Esophagus muscularis mucosa (tissue), 4 donors: ENCODE measurements around the gene MAML3. TPM values are rescaled to one million over a fixed set of nuclear protein-coding genes. Genes with fewer than 3 reads are reported as not detected.

ENCODE experiments used
- DNase-seq: peaks from one replicate; pipeline ENCODE4 v3.0.0-alpha.2; 2017; ENCODE audit errors: extremely low spot score
- H3K27ac ChIP-seq, 4 donors: fragments of 200-600 bp; sonication (generic); replicated peaks in 1 of 4; 1 replicate in 3 of 4; 2 replicates in 1 of 4; pipeline ENCODE4 v1.5.1; 2016 to 2019; ENCODE audit warnings: mild to moderate bottlenecking in 1 of 4
- H3K27me3 ChIP-seq, 4 donors: fragments of 200-600 bp; sonication (generic); one replicate each; pipeline versions ENCODE4 v1.5.1 to v1.6.0; 2016 to 2019
- H3K36me3 ChIP-seq, 4 donors: fragments of 200-600 bp; sonication (generic); one replicate each; pipeline ENCODE4 v1.5.1; 2016 to 2019
- H3K4me1 ChIP-seq, 4 donors: fragments of 200-600 bp; sonication (generic); one replicate each; pipeline ENCODE4 v1.5.1; 2016 to 2019
- H3K4me3 ChIP-seq, 4 donors: fragments of 200-600 bp; sonication (generic); 1 replicate in 2 of 4; 2 replicates in 2 of 4; pipeline ENCODE4 v1.5.1; 2016 to 2019; ENCODE audit warnings: mild to moderate bottlenecking in 4 of 4, moderate library complexity in 1 of 4
- H3K9me3 ChIP-seq, 4 donors: fragments of 200-600 bp; sonication (generic); 1 replicate in 3 of 4; 2 replicates in 1 of 4; pipeline ENCODE4 v1.5.1; 2016 to 2019
- EP300 ChIP-seq: sonication (generic); formaldehyde crosslinking; IDR thresholded peaks from one replicate; pipeline ENCODE4 v1.6.1; 2017; ENCODE audit warnings: antibody characterized with exemption
- POLR2A ChIP-seq: fragments of 450-650 bp; IDR thresholded peaks from one replicate; pipeline ENCODE4 v1.6.1; 2017; ENCODE audit warnings: antibody characterized with exemption, moderate library complexity, mild to moderate bottlenecking, low read depth
- POLR2AphosphoS5 ChIP-seq, 2 donors: sonication (generic); formaldehyde crosslinking; IDR thresholded peaks; one replicate each; pipeline ENCODE4 v1.6.1; 2017; ENCODE audit warnings: antibody characterized with exemption in 2 of 2
- WGBS: methylation state at CpG from one replicate; pipeline ENCODE4 v1.1.5; 2018; 5-methylcytosine and 5-hydroxymethylcytosine counted together
- intact Hi-C: fragments of 100-400 bp; cut with DNase I; formaldehyde crosslinking; loops from one replicate; pipeline ENCODE4 v1.15.1; 2023
- total RNA-seq, 4 donors: library from RNA; depleted of rRNA; stranded (reverse); fragments of >200 nt; gene quantifications; one replicate each; pipeline versions ENCODE4 v1.1.0 to v1.2.1, GENCODE V29; 2016
- TF ChIP-seq, protein P1 (sequence below), 3 experiments: fragments of 200-600 bp in 2 of 3; fragments of 450-650 bp in 1 of 3; sonication (generic) in 2 of 3; IDR thresholded peaks; one replicate each; pipeline ENCODE4 v1.5.1; 2017 to 2019; ENCODE audit warnings: antibody characterized with exemption in 3 of 3, mild to moderate bottlenecking in 2 of 3, moderate library complexity in 1 of 3

MAML3 gene
- total RNA-seq, 4 donors from 2014 or later: 5.0 to 8.7 (median 7.1) TPM

DNA sequence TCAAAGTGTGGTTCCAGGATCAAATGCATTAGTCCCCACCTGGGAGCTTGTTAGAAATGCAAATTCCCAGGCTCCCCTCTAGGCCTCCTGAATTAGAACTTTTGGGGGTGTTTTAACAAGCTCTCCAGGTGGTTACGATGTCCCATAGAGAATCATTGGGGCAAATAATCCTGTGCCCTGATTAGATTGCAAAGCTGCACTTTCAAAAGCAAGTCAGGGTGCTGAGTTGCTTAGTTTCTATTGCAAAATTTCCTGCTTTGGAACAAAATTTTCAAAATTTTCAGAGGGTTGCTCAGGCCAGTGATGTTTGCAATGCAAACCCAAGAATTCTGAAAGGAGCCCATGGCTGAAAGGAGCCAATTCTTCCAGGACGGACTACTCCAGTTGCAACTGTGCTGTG is 417.3 kb downstream of the MAML3 start:
- H3K36me3 ChIP-seq: no peaks in the 10 kb centered on the region
- DNase-seq: no peak
- H3K27ac ChIP-seq: peak overlapping the region; percentile 90 to 91 (median 90)
- H3K27me3 ChIP-seq: no peaks in the 10 kb centered on the region
- no peak overlapping the region for H3K4me3 ChIP-seq
- H3K4me1 ChIP-seq: peaks cover 35 to 51% (median 47%) of the 10 kb centered on the region in 4 donors
- WGBS: 74% methylated on average over 2 of the region's 2 CpGs
- TF ChIP-seq POLR2AphosphoS5 (IDR thresholded peaks at IDR 0.05): no peak
- no peak for TF ChIP-seq POLR2A
- TF ChIP-seq, protein P1, sequence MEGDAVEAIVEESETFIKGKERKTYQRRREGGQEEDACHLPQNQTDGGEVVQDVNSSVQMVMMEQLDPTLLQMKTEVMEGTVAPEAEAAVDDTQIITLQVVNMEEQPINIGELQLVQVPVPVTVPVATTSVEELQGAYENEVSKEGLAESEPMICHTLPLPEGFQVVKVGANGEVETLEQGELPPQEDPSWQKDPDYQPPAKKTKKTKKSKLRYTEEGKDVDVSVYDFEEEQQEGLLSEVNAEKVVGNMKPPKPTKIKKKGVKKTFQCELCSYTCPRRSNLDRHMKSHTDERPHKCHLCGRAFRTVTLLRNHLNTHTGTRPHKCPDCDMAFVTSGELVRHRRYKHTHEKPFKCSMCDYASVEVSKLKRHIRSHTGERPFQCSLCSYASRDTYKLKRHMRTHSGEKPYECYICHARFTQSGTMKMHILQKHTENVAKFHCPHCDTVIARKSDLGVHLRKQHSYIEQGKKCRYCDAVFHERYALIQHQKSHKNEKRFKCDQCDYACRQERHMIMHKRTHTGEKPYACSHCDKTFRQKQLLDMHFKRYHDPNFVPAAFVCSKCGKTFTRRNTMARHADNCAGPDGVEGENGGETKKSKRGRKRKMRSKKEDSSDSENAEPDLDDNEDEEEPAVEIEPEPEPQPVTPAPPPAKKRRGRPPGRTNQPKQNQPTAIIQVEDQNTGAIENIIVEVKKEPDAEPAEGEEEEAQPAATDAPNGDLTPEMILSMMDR (IDR thresholded peaks at IDR 0.05): no peak
- TF ChIP-seq EP300: no peak
- intact Hi-C loops: loop anchor here (10.0 kb wide), 2 partner anchors 268 to 588 kb away; no protein-coding TSS in a partner anchor
- no peaks in the 10 kb centered on the region for H3K9me3 ChIP-seq

DNA sequence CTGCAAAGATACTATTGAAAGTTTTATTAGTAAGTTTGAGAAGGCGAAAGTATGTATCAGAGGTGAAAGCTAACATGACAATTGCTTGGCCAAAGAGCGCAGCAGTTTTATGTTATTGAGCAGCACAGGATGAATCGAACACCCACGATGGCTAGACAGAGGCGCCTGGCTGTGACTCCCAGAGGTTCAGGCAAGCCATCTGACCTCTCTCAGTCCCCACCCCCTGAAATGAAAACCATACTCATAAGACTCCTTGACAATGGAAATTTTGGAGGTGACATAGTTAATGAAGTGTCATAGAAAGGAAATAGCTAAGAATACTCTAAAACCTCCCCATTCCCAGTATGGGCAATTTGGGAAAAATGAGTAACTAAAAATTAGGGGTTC is 417.7 kb downstream of the MAML3 start:
- H3K27me3 ChIP-seq: no peaks in the 10 kb centered on the region
- peaks cover 34 to 49% (median 45%) of the 10 kb centered on the region in 4 donors for H3K4me1 ChIP-seq
- no peak for DNase-seq
- no peak overlapping the region for H3K4me3 ChIP-seq
- intact Hi-C loops: loop anchor here (10.0 kb wide), 2 partner anchors 269 to 589 kb away; no protein-coding TSS in a partner anchor
- peak overlapping the region; percentile 90 to 91 (median 90) for H3K27ac ChIP-seq
- H3K9me3 ChIP-seq: no peaks in the 10 kb centered on the region
- WGBS: 77% methylated on average over 5 of the region's 5 CpGs
- H3K36me3 ChIP-seq: no peaks in the 10 kb centered on the region
- TF ChIP-seq EP300 (no peak), POLR2AphosphoS5 (IDR thresholded peaks at IDR 0.05) (no peak), POLR2A (no peak)
- TF ChIP-seq, protein P1 (IDR thresholded peaks at IDR 0.05): no peak

DNA sequence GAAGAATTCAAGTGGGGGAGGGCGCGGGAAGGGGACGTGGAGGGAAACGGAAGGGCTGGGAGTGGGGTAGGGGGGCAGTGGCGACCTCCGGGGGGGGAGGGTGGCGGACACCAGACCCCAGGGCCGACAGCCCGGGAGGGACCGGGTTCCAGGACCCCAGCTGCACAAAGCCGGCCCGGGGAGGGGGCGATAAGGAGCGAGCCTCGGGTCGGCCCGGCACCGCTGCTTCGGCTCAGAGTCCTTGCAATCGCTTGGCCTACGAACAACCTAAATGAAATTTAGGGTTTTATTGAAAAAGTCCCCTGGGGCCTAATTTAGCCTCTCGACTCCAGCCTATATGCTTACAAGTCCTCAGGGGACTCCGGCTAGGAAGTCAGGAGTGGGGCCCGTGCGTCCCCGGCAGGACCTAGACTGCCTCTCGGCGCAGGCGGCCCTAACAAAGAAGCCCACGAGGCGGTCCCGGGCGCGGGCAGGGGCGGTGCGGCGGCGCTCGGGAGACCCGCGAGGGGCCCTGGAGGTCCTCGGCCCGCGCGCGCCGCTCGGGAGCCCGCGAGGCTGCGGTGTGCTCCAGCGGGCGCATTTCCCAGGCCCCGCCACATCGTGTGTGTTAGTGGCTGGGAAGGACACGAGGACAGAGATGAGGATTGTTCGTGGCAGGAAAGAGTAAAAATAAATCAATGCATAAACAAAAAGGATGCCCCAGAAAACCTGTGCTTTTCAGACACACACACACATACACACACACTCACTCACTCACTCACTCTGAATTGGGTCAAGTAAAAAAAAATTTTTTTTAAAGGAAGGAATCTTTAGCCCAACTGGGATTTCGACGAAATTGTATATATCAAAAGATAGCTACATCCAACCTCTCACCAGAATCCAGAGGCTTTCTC is 418.4 kb downstream of the MAML3 start:
- Histone ChIP-seq H3K4me3 (peak overlapping the region; percentile 57 to 66 (median 60)), H3K27ac (peak overlapping the region; percentile 90 to 91 (median 90)), H3K9me3 (no peaks in the 10 kb centered on the region), H3K27me3 (no peaks in the 10 kb centered on the region), H3K36me3 (no peaks in the 10 kb centered on the region), H3K4me1 (peaks cover 27 to 43% (median 39%) of the 10 kb centered on the region in 4 donors)
- no peak for TF ChIP-seq POLR2A
- TF ChIP-seq, protein P1 (IDR thresholded peaks at IDR 0.05): no peak
- TF ChIP-seq POLR2AphosphoS5 (IDR thresholded peaks at IDR 0.05): no peak
- no peak for TF ChIP-seq EP300
- no peak for DNase-seq
- 13% methylated on average over 50 of the region's 59 CpGs for WGBS
- intact Hi-C loops: loop anchor here (1.0 to 10.0 kb wide), 4 partner anchors 269 to 589 kb away; no protein-coding TSS in a partner anchor

DNA sequence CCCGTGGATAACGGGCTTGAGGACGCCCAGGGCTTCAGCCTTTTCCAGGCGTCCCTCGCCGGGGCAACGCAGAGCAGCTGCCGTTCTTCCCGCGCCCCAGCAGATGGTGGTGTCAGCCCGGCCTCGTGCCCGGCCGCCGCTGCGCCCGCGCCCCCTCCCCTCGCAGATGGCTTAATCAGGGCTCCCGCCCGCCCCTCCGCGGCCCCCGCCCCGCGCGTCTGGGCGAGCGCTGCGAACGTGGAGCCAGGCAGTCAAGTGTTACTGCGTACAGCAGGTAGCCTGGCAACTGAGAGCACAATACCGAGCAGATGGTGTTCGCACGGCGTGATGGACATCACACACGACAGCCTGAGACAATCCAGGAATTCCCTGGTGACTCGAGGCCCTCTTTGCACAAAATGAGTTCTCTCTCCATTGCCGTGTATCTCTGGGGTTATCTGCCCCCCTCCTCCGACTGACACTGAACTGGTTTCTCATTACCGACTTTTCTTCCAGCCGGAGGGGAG is 419.1 kb downstream of the MAML3 start:
- Histone ChIP-seq H3K36me3 (no peaks in the 10 kb centered on the region), H3K27ac (peak overlapping the region; percentile 90 to 91 (median 90)), H3K27me3 (no peaks in the 10 kb centered on the region), H3K4me3 (peak overlapping the region; percentile 57 to 66 (median 60)), H3K9me3 (no peaks in the 10 kb centered on the region), H3K4me1 (peaks cover 20 to 36% (median 32%) of the 10 kb centered on the region in 4 donors)
- intact Hi-C loops: loop anchor here (1.0 to 10.0 kb wide), 6 partner anchors 68 to 590 kb away; partner anchors contain the start of gene MGST2
- TF ChIP-seq, protein P1 (IDR thresholded peaks at IDR 0.05): peak; percentile 86 to 97 (median 92)
- TF ChIP-seq POLR2A (no peak), POLR2AphosphoS5 (IDR thresholded peaks at IDR 0.05) (peak; percentile 83 to 85), EP300 (no peak)
- DNase-seq: peak; percentile 95
- WGBS: under 1% methylated on average over 23 of the region's 42 CpGs
